Measurements from ENCODE around the gene NDUFC1.
A peak's percentile ranks its signal among the peaks of the same experiment; 100 is the strongest.

The NDUFC1 gene

GRCh38 chr4:139246166-139246565 is 56.1 kb downstream of the NDUFC1 start:
- H3K4me3 ChIP-seq (ENCODE audit: low read length), result no peak overlapping the region
- no peak overlapping the region for H3K27ac ChIP-seq (ENCODE audit: low read depth, low read length)
- H3K9me3 ChIP-seq (ENCODE audit: insufficient read depth, low read depth, low read length), result no peaks in the 10 kb centered on the region
- no peak overlapping the region for H3K9ac ChIP-seq (ENCODE audit: low read depth, low read length)
- 89% methylated on average over 3 of the region's 3 CpGs for WGBS
- H3K4me1 ChIP-seq (ENCODE audit: insufficient read depth, low read length), result peaks cover 14% of the 10 kb centered on the region
- H3K27me3 ChIP-seq (ENCODE audit: insufficient read depth, low read length), result no peaks in the 10 kb centered on the region
- H3K36me3 ChIP-seq (ENCODE audit: insufficient read depth, low read length), result no peaks in the 10 kb centered on the region

GRCh38 chr4:139245590-139245989 is 56.7 kb downstream of the NDUFC1 start:
- Histone ChIP-seq H3K27ac (ENCODE audit: low read depth, low read length) (no peak overlapping the region), H3K9ac (ENCODE audit: low read depth, low read length) (no peak overlapping the region), H3K9me3 (ENCODE audit: insufficient read depth, low read depth, low read length) (no peaks in the 10 kb centered on the region), H3K4me3 (ENCODE audit: low read length) (no peak overlapping the region), H3K4me1 (ENCODE audit: insufficient read depth, low read length) (peaks cover 19% of the 10 kb centered on the region), H3K36me3 (ENCODE audit: insufficient read depth, low read length) (no peaks in the 10 kb centered on the region), H3K27me3 (ENCODE audit: insufficient read depth, low read length) (no peaks in the 10 kb centered on the region)
- WGBS, result 100% methylated on average over 1 of the region's 1 CpG

GRCh38 chr4:139243448-139244365 is 58.6 kb downstream of the NDUFC1 start:
- Histone ChIP-seq H3K27ac (ENCODE audit: low read depth, low read length) (no peak overlapping the region), H3K27me3 (ENCODE audit: insufficient read depth, low read length) (no peaks in the 10 kb centered on the region), H3K4me3 (ENCODE audit: low read length) (no peak overlapping the region), H3K36me3 (ENCODE audit: insufficient read depth, low read length) (no peaks in the 10 kb centered on the region), H3K9me3 (ENCODE audit: insufficient read depth, low read depth, low read length) (peaks cover 9% of the 10 kb centered on the region; the same call in 1 of the 2 replicates), H3K4me1 (ENCODE audit: insufficient read depth, low read length) (peaks cover 19% of the 10 kb centered on the region), H3K9ac (ENCODE audit: low read depth, low read length) (no peak overlapping the region)
- 93% methylated on average over 11 of the region's 12 CpGs for WGBS

GRCh38 chr4:139242511-139243051 is 59.7 kb downstream of the NDUFC1 start:
- Histone ChIP-seq H3K27ac (ENCODE audit: low read depth, low read length) (no peak overlapping the region), H3K9ac (ENCODE audit: low read depth, low read length) (no peak overlapping the region), H3K9me3 (ENCODE audit: insufficient read depth, low read depth, low read length) (peaks cover 10% of the 10 kb centered on the region; the same call in 1 of the 2 replicates), H3K4me3 (ENCODE audit: low read length) (no peak overlapping the region), H3K27me3 (ENCODE audit: insufficient read depth, low read length) (no peaks in the 10 kb centered on the region), H3K4me1 (ENCODE audit: insufficient read depth, low read length) (peaks cover 19% of the 10 kb centered on the region), H3K36me3 (ENCODE audit: insufficient read depth, low read length) (no peaks in the 10 kb centered on the region)
- 95% methylated on average over 2 of the region's 2 CpGs for WGBS

GRCh38 chr4:139241784-139242151 is 60.5 kb downstream of the NDUFC1 start:
- Histone ChIP-seq H3K9me3 (ENCODE audit: insufficient read depth, low read depth, low read length) (peaks cover 10% of the 10 kb centered on the region; the same call in 1 of the 2 replicates), H3K36me3 (ENCODE audit: insufficient read depth, low read length) (no peaks in the 10 kb centered on the region), H3K27me3 (ENCODE audit: insufficient read depth, low read length) (no peaks in the 10 kb centered on the region), H3K27ac (ENCODE audit: low read depth, low read length) (peak overlapping the region; percentile 63; the same call in 1 of the 2 replicates), H3K9ac (ENCODE audit: low read depth, low read length) (peak overlapping the region; percentile 36; the same call in 1 of the 2 replicates), H3K4me3 (ENCODE audit: low read length) (no peak overlapping the region), H3K4me1 (ENCODE audit: insufficient read depth, low read length) (peaks cover 19% of the 10 kb centered on the region)
- 91% methylated on average over 12 of the region's 12 CpGs for WGBS

GRCh38 chr4:139241086-139241783 is 61.0 kb downstream of the NDUFC1 start:
- Histone ChIP-seq H3K9me3 (ENCODE audit: insufficient read depth, low read depth, low read length) (peaks cover 10% of the 10 kb centered on the region; the same call in 1 of the 2 replicates), H3K4me3 (ENCODE audit: low read length) (no peak overlapping the region), H3K4me1 (ENCODE audit: insufficient read depth, low read length) (peaks cover 19% of the 10 kb centered on the region), H3K27me3 (ENCODE audit: insufficient read depth, low read length) (no peaks in the 10 kb centered on the region), H3K9ac (ENCODE audit: low read depth, low read length) (peak overlapping the region; percentile 36; the same call in 1 of the 2 replicates), H3K27ac (ENCODE audit: low read depth, low read length) (peak overlapping the region; percentile 63; the same call in 1 of the 2 replicates), H3K36me3 (ENCODE audit: insufficient read depth, low read length) (no peaks in the 10 kb centered on the region)
- WGBS, result 42% methylated on average over 11 of the region's 11 CpGs

Measured in HUES64 (cell line).